ENCODE data around the gene NPHP1. TPM values are rescaled to one million over a fixed set of nuclear protein-coding genes. Genes with fewer than 3 reads are reported as not detected.

NPHP1 gene
- total and polyA plus RNA-seq, 2 donors (not counting 1 experiment from before 2014, with no cell fraction given): 2.4 TPM

DNA sequence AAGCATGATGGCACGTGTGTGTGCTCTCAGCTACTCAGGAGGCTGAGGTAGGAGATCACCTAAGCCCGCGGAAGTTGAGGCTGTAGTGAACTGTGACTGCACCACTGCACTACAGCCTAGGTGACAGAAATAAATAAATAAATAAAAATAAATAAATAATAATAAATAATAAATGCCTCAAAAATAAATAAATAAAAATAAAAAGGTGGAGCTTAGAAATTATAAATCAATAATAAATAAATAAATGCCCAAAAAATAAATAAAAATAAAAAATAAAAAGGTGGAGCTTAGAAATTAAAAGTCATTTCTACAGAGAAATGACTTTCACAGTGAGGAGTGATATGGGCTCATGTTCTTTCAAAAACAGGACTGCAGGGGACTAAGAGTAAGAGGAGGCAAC lies 83.2 kb downstream of the NPHP1 start:
- no peak overlapping the region for H3K27ac Mint-ChIP-seq
- no peak for DNase-seq

DNA sequence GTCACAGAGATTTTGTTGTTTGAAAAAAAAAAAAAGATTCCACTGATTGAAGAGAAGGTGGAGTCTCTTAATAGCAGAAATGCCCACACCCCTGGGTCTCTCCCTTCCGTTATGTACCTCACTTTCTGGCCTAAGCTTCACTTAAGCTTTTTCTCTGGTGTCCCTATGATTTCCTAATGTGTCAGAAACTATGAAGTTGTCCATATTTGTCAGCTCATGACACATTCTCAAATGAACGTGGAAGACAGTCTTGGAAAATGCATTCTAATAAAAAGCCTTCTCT lies 83.8 kb downstream of the NPHP1 start:
- H3K4me1 Mint-ChIP-seq: no peaks in the 10 kb centered on the region
- H3K27me3 Mint-ChIP-seq: peaks cover 35% of the 10 kb centered on the region
- Histone ChIP-seq H3K9ac (ENCODE audit: low read length) (no peak overlapping the region), H4K20me1 (ENCODE audit: control insufficient read depth, insufficient read depth, low read length, poor library complexity, severe bottlenecking) (no peaks in the 10 kb centered on the region), H3K9me3 (ENCODE audit: control extremely low read depth in 1 of 3, control insufficient read depth in 2 of 3, insufficient read depth in 1 of 3, low read length in 2 of 3) (peaks cover 0 to 4% (median 0%) of the 10 kb centered on the region in 3 donors), H3K27ac (ENCODE audit: low read length in 2 of 2) (no peak overlapping the region), H3K4me1 (ENCODE audit: control insufficient read depth in 2 of 2, insufficient read depth in 2 of 2, low read length in 2 of 2) (no peaks in the 10 kb centered on the region), H3K4me2 (replicated peaks; ENCODE audit: low read depth, low read length, poor library complexity, severe bottlenecking) (no peak overlapping the region), H3K27me3 (replicated peaks in 1 of 4; ENCODE audit: control extremely low read depth in 1 of 4, control insufficient read depth in 3 of 4, insufficient read depth in 4 of 4, low read length in 3 of 4) (peaks cover 0 to 19% (median 3%) of the 10 kb centered on the region in 4 experiments), H3K79me2 (ENCODE audit: control insufficient read depth, insufficient read depth, low read length) (no peaks in the 10 kb centered on the region), H2AFZ (ENCODE audit: insufficient read depth, low read depth, low read length, poor library complexity, severe bottlenecking) (no peak overlapping the region), H3K4me3 (ENCODE audit: control extremely low read depth in 1 of 5, extremely low read depth in 1 of 5, insufficient read depth in 1 of 5, low read depth in 2 of 5, low read length in 4 of 5) (no peak overlapping the region), H3K36me3 (replicated peaks in 1 of 2; ENCODE audit: control extremely low read depth in 1 of 2, control insufficient read depth in 1 of 2, extremely low read depth in 1 of 2, insufficient read depth in 2 of 2, low read length in 1 of 2) (no peaks in the 10 kb centered on the region)
- intact Hi-C loops (cut with micrococcal nuclease): no loop called here
- no peak overlapping the region for H3K4me3 Mint-ChIP-seq
- no peak overlapping the region for H3K27ac Mint-ChIP-seq
- H3K9me3 Mint-ChIP-seq (ENCODE audit: insufficient read depth): no peaks in the 10 kb centered on the region
- no peak for DNase-seq
- ChIA-PET CTCF (no interaction called here), POLR2A (no interaction called here)
- no peak for ATAC-seq (ENCODE audit: low read depth)
- TF ChIP-seq EZH2 (IDR thresholded peaks at IDR 0.05; ENCODE audit: borderline replicate concordance, insufficient read depth, low read depth, low read length, poor library complexity, severe bottlenecking): no peak
- TF ChIP-seq, protein P1, sequence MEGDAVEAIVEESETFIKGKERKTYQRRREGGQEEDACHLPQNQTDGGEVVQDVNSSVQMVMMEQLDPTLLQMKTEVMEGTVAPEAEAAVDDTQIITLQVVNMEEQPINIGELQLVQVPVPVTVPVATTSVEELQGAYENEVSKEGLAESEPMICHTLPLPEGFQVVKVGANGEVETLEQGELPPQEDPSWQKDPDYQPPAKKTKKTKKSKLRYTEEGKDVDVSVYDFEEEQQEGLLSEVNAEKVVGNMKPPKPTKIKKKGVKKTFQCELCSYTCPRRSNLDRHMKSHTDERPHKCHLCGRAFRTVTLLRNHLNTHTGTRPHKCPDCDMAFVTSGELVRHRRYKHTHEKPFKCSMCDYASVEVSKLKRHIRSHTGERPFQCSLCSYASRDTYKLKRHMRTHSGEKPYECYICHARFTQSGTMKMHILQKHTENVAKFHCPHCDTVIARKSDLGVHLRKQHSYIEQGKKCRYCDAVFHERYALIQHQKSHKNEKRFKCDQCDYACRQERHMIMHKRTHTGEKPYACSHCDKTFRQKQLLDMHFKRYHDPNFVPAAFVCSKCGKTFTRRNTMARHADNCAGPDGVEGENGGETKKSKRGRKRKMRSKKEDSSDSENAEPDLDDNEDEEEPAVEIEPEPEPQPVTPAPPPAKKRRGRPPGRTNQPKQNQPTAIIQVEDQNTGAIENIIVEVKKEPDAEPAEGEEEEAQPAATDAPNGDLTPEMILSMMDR (IDR thresholded peaks at IDR 0.05): no peak
- WGBS (ENCODE audit: insufficient coverage): 89% methylated on average over 1 of the region's 2 CpGs

More for the DNA sequence above, 83.2 kb downstream of the NPHP1 start:
- Histone ChIP-seq H3K79me2 (ENCODE audit: control insufficient read depth, insufficient read depth, low read length) (no peaks in the 10 kb centered on the region), H3K4me2 (replicated peaks; ENCODE audit: low read depth, low read length, poor library complexity, severe bottlenecking) (no peak overlapping the region), H3K36me3 (replicated peaks in 1 of 2; ENCODE audit: control extremely low read depth in 1 of 2, control insufficient read depth in 1 of 2, extremely low read depth in 1 of 2, insufficient read depth in 2 of 2, low read length in 1 of 2) (no peaks in the 10 kb centered on the region), H3K27me3 (replicated peaks in 1 of 4; ENCODE audit: control extremely low read depth in 1 of 4, control insufficient read depth in 3 of 4, insufficient read depth in 4 of 4, low read length in 3 of 4) (peaks cover 0 to 13% (median 3%) of the 10 kb centered on the region in 4 experiments), H3K4me3 (ENCODE audit: control extremely low read depth in 1 of 5, extremely low read depth in 1 of 5, insufficient read depth in 1 of 5, low read depth in 2 of 5, low read length in 4 of 5) (no peak overlapping the region), H3K9me3 (ENCODE audit: control extremely low read depth in 1 of 3, control insufficient read depth in 2 of 3, insufficient read depth in 1 of 3, low read length in 2 of 3) (no peaks in the 10 kb centered on the region), H3K4me1 (ENCODE audit: control insufficient read depth in 2 of 2, insufficient read depth in 2 of 2, low read length in 2 of 2) (no peaks in the 10 kb centered on the region), H3K27ac (ENCODE audit: low read length in 2 of 2) (no peak overlapping the region), H4K20me1 (ENCODE audit: control insufficient read depth, insufficient read depth, low read length, poor library complexity, severe bottlenecking) (no peaks in the 10 kb centered on the region), H2AFZ (ENCODE audit: insufficient read depth, low read depth, low read length, poor library complexity, severe bottlenecking) (no peak overlapping the region), H3K9ac (ENCODE audit: low read length) (no peak overlapping the region)
- H3K4me3 Mint-ChIP-seq: no peak overlapping the region
- TF ChIP-seq, protein P1 (IDR thresholded peaks at IDR 0.05): no peak
- no peak for TF ChIP-seq EZH2 (IDR thresholded peaks at IDR 0.05; ENCODE audit: borderline replicate concordance, insufficient read depth, low read depth, low read length, poor library complexity, severe bottlenecking)
- POLR2A ChIA-PET: no interaction called here
- peaks cover 29% of the 10 kb centered on the region for H3K27me3 Mint-ChIP-seq
- CTCF ChIA-PET: no interaction called here
- intact Hi-C loops (cut with micrococcal nuclease): no loop called here
- ATAC-seq (ENCODE audit: low read depth): no peak
- no peaks in the 10 kb centered on the region for H3K4me1 Mint-ChIP-seq
- no CpG with 5 or more reads among the region's 3 CpGs for WGBS (ENCODE audit: insufficient coverage)
- no peaks in the 10 kb centered on the region for H3K9me3 Mint-ChIP-seq (ENCODE audit: insufficient read depth)
